Measurements from ENCODE around the gene RNF144A. TPM values are rescaled to one million over a fixed set of nuclear protein-coding genes. Genes with fewer than 3 reads are reported as not detected.

RNF144A gene
- total and polyA plus RNA-seq, 2 of the 13 experiments (the other 11 are each of a cell fraction or from before 2014, with no cell fraction given): 13.9 to 16.5 TPM

DNA sequence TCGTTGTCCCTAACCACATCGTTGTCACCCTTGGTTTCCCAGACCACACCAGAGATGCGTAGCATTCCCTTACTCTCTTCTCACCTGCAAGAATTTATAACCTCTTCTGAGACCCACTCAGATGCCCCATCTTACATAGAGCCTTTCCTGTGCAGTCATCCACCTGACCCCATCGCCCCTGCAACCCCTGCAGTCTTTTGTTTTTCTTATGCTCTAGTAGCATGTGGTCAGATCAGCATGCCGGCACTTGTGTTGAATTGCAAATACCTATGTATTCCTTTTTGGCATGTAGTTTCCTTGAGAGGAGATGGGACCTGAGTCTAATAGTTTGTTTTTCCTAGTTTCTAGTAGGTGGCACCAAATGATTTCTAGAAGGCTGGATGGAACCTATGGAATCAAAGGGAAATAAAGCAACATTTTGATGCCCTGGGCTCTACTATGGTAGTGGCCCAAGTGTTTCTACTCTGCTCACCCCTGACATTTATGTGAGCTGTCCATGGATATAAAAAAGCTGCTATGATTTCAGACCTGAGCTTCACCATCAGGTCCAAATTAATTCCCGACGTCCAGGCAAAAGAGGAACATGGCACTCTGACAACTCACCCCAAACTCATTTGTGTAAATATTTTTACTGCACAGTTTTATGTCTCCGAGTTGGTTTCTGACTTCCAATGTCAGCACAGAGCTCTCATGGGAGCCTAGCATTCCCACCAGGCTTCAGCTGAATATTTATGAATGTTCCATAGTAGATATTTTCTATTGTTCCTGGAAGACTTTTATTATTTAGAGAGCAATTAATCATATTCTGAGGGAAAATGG is 143.6 kb downstream of the RNF144A start:
- Histone ChIP-seq H3K4me2 (ENCODE audit: low read depth, low read length) (no peak overlapping the region), H3K4me1 (ENCODE audit: insufficient read depth, low read length) (no peaks in the 10 kb centered on the region), H3K9me3 (ENCODE audit: low read length) (peaks cover 11% of the 10 kb centered on the region; the same call in 1 of the 2 replicates), H3K27ac (ENCODE audit: extremely low read length, insufficient read depth, low read length) (no peak overlapping the region), H4K20me1 (ENCODE audit: insufficient read depth, low read length) (no peaks in the 10 kb centered on the region), H3K36me3 (replicated peaks in 1 of 2; ENCODE audit: control insufficient read depth in 1 of 2, insufficient read depth in 2 of 2, low read length in 2 of 2) (no peaks in the 10 kb centered on the region), H3K79me2 (ENCODE audit: insufficient read depth, low read length) (no peaks in the 10 kb centered on the region), H3K27me3 (ENCODE audit: control insufficient read depth in 1 of 2, insufficient read depth in 2 of 2, low read length in 2 of 2) (no peaks in the 10 kb centered on the region), H2AFZ (ENCODE audit: low read length) (no peak overlapping the region), H3K9ac (ENCODE audit: insufficient read depth, low read depth, low read length) (no peak overlapping the region), H3K4me3 (replicated peaks in 1 of 3; ENCODE audit: insufficient read depth in 1 of 3, low read depth in 2 of 3, low read length in 3 of 3) (no peak overlapping the region)
- BruUV-seq (replicated peaks): no TSS peak
- POLR2A ChIA-PET: no interaction called here
- TF ChIP-seq MBD4 (IDR thresholded peaks at IDR 0.05; ENCODE audit: borderline replicate concordance, low read length) (no peak), JDP2 (CRISPR knock-in tag; IDR thresholded peaks at IDR 0.05; ENCODE audit: borderline replicate concordance) (no peak), MTA1 (CRISPR knock-in tag; IDR thresholded peaks at IDR 0.05; ENCODE audit: borderline replicate concordance) (no peak), KLF15 (CRISPR knock-in tag; IDR thresholded peaks at IDR 0.05; ENCODE audit: borderline replicate concordance) (no peak), ZMYM2 (CRISPR knock-in tag; IDR thresholded peaks at IDR 0.05) (no peak), ZNF557 (CRISPR knock-in tag; IDR thresholded peaks at IDR 0.05) (no peak), SNAPC2 (CRISPR knock-in tag; IDR thresholded peaks at IDR 0.05) (no peak), ELF3 (CRISPR knock-in tag; IDR thresholded peaks at IDR 0.05) (no peak), ZNF510 (CRISPR knock-in tag; IDR thresholded peaks at IDR 0.05; ENCODE audit: low read depth) (no peak), ASH2L (IDR thresholded peaks at IDR 0.05; ENCODE audit: insufficient read length, low read depth, low read length) (no peak)
- TF ChIP-seq, protein P1, sequence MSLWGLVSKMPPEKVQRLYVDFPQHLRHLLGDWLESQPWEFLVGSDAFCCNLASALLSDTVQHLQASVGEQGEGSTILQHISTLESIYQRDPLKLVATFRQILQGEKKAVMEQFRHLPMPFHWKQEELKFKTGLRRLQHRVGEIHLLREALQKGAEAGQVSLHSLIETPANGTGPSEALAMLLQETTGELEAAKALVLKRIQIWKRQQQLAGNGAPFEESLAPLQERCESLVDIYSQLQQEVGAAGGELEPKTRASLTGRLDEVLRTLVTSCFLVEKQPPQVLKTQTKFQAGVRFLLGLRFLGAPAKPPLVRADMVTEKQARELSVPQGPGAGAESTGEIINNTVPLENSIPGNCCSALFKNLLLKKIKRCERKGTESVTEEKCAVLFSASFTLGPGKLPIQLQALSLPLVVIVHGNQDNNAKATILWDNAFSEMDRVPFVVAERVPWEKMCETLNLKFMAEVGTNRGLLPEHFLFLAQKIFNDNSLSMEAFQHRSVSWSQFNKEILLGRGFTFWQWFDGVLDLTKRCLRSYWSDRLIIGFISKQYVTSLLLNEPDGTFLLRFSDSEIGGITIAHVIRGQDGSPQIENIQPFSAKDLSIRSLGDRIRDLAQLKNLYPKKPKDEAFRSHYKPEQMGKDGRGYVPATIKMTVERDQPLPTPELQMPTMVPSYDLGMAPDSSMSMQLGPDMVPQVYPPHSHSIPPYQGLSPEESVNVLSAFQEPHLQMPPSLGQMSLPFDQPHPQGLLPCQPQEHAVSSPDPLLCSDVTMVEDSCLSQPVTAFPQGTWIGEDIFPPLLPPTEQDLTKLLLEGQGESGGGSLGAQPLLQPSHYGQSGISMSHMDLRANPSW (CRISPR knock-in tag; IDR thresholded peaks at IDR 0.05; ENCODE audit: borderline replicate concordance): no peak
- TF ChIP-seq, protein P2, sequence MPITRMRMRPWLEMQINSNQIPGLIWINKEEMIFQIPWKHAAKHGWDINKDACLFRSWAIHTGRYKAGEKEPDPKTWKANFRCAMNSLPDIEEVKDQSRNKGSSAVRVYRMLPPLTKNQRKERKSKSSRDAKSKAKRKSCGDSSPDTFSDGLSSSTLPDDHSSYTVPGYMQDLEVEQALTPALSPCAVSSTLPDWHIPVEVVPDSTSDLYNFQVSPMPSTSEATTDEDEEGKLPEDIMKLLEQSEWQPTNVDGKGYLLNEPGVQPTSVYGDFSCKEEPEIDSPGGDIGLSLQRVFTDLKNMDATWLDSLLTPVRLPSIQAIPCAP (CRISPR knock-in tag; IDR thresholded peaks at IDR 0.05; ENCODE audit: low read depth): no peak
- TF ChIP-seq, protein P3, sequence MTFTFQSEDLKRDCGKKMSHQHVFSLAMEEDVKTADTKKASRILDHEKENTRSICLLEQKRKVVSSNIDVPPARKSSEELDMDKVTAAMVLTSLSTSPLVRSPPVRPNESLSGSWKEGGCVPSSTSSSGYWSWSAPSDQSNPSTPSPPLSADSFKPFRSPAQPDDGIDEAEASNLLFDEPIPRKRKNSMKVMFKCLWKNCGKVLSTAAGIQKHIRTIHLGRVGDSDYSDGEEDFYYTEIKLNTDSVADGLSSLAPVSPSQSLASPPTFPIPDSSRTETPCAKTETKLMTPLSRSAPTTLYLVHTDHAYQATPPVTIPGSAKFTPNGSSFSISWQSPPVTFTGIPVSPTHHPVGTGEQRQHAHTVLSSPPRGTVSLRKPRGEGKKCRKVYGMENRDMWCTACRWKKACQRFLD (CRISPR knock-in tag; IDR thresholded peaks at IDR 0.05; ENCODE audit: borderline replicate concordance): no peak
- TF ChIP-seq, protein P4, sequence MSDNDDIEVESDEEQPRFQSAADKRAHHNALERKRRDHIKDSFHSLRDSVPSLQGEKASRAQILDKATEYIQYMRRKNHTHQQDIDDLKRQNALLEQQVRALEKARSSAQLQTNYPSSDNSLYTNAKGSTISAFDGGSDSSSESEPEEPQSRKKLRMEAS (IDR thresholded peaks at IDR 0.05): no peak
- no peak for DNase-seq (ENCODE audit: low spot score)
- CTCF ChIA-PET (ENCODE audit: low intra/inter-chr PET ratio, low total read pairs): no interaction called here
- no peak for FAIRE-seq
- in situ Hi-C loops (cut with HindIII; ENCODE audit: extremely low pct_ligation_motif_present, low pct_unique_long_range_greater_than_20kb) (no loop called here), intact Hi-C loops (cut with micrococcal nuclease; ENCODE audit: unreplicated experiment) (no loop called here)
- ATAC-seq: no peak
- 78% methylated on average over 8 of the region's 8 CpGs for WGBS (ENCODE audit: low lambda C conversion rate)

All from HepG2 (cell line).